ENCODE measurements around the gene NT5C3B. TPM values are rescaled to one million over a fixed set of nuclear protein-coding genes. Genes with fewer than 3 reads are reported as not detected.

The NT5C3B gene
- total and polyA plus RNA-seq, 2 experiments from 2014 or later = 164 to 222 TPM

GRCh38 chr17:41793784-41794539 lies 42.1 kb downstream of the NT5C3B start:
- peak; percentile 67 for DNase-seq (ENCODE audit: low read depth in 1 of 2, low spot score in 1 of 2)
- H3K36me3 ChIP-seq = no peaks in the 10 kb centered on the region
- H3K9me3 ChIP-seq (ENCODE audit: low read depth) = no peaks in the 10 kb centered on the region
- no peaks in the 10 kb centered on the region for H3K27me3 ChIP-seq
- TF ChIP-seq, protein P1, sequence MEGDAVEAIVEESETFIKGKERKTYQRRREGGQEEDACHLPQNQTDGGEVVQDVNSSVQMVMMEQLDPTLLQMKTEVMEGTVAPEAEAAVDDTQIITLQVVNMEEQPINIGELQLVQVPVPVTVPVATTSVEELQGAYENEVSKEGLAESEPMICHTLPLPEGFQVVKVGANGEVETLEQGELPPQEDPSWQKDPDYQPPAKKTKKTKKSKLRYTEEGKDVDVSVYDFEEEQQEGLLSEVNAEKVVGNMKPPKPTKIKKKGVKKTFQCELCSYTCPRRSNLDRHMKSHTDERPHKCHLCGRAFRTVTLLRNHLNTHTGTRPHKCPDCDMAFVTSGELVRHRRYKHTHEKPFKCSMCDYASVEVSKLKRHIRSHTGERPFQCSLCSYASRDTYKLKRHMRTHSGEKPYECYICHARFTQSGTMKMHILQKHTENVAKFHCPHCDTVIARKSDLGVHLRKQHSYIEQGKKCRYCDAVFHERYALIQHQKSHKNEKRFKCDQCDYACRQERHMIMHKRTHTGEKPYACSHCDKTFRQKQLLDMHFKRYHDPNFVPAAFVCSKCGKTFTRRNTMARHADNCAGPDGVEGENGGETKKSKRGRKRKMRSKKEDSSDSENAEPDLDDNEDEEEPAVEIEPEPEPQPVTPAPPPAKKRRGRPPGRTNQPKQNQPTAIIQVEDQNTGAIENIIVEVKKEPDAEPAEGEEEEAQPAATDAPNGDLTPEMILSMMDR (IDR thresholded peaks at IDR 0.05; ENCODE audit: low read depth, low read length) = peak; percentile 4
- peak overlapping the region; percentile 20 for H3K4me3 ChIP-seq
- H3K27ac ChIP-seq = peak overlapping the region; percentile 99
- H3K4me1 ChIP-seq (ENCODE audit: low read depth) = peaks cover 43% of the 10 kb centered on the region

- no peaks in the 10 kb centered on the region for H3K9me3 ChIP-seq (ENCODE audit: low read depth)
- H3K4me1 ChIP-seq (ENCODE audit: low read depth) = peaks cover 43% of the 10 kb centered on the region
- TF ChIP-seq, protein P1 (IDR thresholded peaks at IDR 0.05; ENCODE audit: low read depth, low read length) = no peak
- H3K27me3 ChIP-seq = no peaks in the 10 kb centered on the region
- peak overlapping the region; percentile 99 for H3K27ac ChIP-seq
- peak overlapping the region; percentile 20 for H3K4me3 ChIP-seq
- H3K36me3 ChIP-seq = no peaks in the 10 kb centered on the region
- DNase-seq (ENCODE audit: low read depth in 1 of 2, low spot score in 1 of 2) = peak; percentile 92 to 95
Observed at GRCh38 chr17:41792845-41793783, 42.9 kb downstream of the NT5C3B start.

GRCh38 chr17:41787021-41787418 lies 49.0 kb downstream of the NT5C3B start:
- TF ChIP-seq, protein P1 (IDR thresholded peaks at IDR 0.05; ENCODE audit: low read depth, low read length) = no peak
- H3K27me3 ChIP-seq = no peaks in the 10 kb centered on the region
- H3K27ac ChIP-seq = no peak overlapping the region
- peaks cover 31% of the 10 kb centered on the region for H3K4me1 ChIP-seq (ENCODE audit: low read depth)
- H3K36me3 ChIP-seq = no peaks in the 10 kb centered on the region
- H3K4me3 ChIP-seq = no peak overlapping the region
- no peak for DNase-seq (ENCODE audit: low read depth in 1 of 2, low spot score in 1 of 2)
- no peaks in the 10 kb centered on the region for H3K9me3 ChIP-seq (ENCODE audit: low read depth)

- TF ChIP-seq, protein P1 (IDR thresholded peaks at IDR 0.05; ENCODE audit: low read depth, low read length) = peak; percentile 35
- peak; percentile 99 to 100 for DNase-seq (ENCODE audit: low read depth in 1 of 2, low spot score in 1 of 2)
- H3K4me1 ChIP-seq (ENCODE audit: low read depth) = peaks cover 32% of the 10 kb centered on the region
- H3K4me3 ChIP-seq = peak within 1 kb of the TSS; percentile 51
- H3K27ac ChIP-seq = peak within 1 kb of the TSS; percentile 88
- H3K36me3 ChIP-seq = no peaks in the 10 kb centered on the region
- H3K9me3 ChIP-seq (ENCODE audit: low read depth) = no peaks in the 10 kb centered on the region
- H3K27me3 ChIP-seq = no peaks in the 10 kb centered on the region
Observed at GRCh38 chr17:41786227-41787020, 49.6 kb downstream of the NT5C3B start, which contains the start of gene JUP. JUP (minus strand) TSS chr17:41786711; CDS start chr17:41771854, 14,857 bp downstream.

DNA sequence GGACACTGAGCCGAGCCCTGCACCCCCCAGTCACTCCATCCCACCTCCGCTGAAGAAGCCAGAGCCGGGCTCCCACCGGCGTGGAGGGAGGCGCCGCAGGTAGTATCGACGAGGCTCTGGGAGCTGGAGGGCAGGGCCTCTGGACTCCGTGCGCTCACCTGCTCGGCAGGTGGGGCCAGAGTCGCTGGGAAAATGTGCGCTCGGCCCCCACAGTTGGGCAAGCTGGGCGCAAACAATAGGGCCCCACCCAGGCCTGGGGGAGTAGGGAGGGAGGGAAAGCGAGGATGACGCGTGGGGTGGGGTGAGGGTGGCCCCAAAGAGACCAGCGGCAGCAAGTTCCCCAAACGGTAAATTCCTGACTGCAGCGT lies 50.2 kb downstream of the NT5C3B start:
- peak overlapping the region; percentile 51 for H3K4me3 ChIP-seq
- H3K36me3 ChIP-seq = no peaks in the 10 kb centered on the region
- no peaks in the 10 kb centered on the region for H3K9me3 ChIP-seq (ENCODE audit: low read depth)
- peak in 1 of 2 donors; percentile 35 for DNase-seq (ENCODE audit: low read depth in 1 of 2, low spot score in 1 of 2)
- TF ChIP-seq, protein P1 (IDR thresholded peaks at IDR 0.05; ENCODE audit: low read depth, low read length) = no peak
- H3K27me3 ChIP-seq = no peaks in the 10 kb centered on the region
- peaks cover 35% of the 10 kb centered on the region for H3K4me1 ChIP-seq (ENCODE audit: low read depth)
- peak overlapping the region; percentile 88 for H3K27ac ChIP-seq
